HepG2 (cell line): ENCODE measurements around the gene PAK6. TPM values are rescaled to one million over a fixed set of nuclear protein-coding genes. Genes with fewer than 3 reads are reported as not detected.

Source experiments
- AGO2 ChIP-seq: fragments of 200-400 bp; formaldehyde crosslinking; optimal IDR thresholded peaks from 2 replicates; pipeline ENCODE3; 2017; ENCODE audit warnings: mild to moderate bottlenecking, low read depth, low read length, moderate library complexity
- ETS1 ChIP-seq: sonication (generic); formaldehyde crosslinking; IDR thresholded peaks from 2 replicates; pipeline ENCODE4 v1.4.0; 2020; ENCODE audit warnings: missing genetic modification reagents
- KAT7 ChIP-seq: IDR thresholded peaks from 2 replicates; pipeline ENCODE4 v1.6.1; 2018; ENCODE audit warnings: borderline replicate concordance, missing compliant biosample characterization
- LCORL ChIP-seq, 2 experiments: fragments of 450-650 bp in 1 of 2; sonication (generic) in 1 of 2; formaldehyde crosslinking in 1 of 2; IDR thresholded peaks; 2 replicates each; pipeline versions ENCODE4 v1.5.0 to v1.6.1; 2017 to 2020; ENCODE audit warnings: antibody characterized with exemption in 1 of 2, missing genetic modification reagents in 1 of 2
- MTF2 ChIP-seq: sonication (generic); formaldehyde crosslinking; IDR thresholded peaks from 2 replicates; pipeline ENCODE4 v1.5.0; 2020; ENCODE audit warnings: missing genetic modification reagents, borderline replicate concordance
- MXD4 ChIP-seq: IDR thresholded peaks from 2 replicates; pipeline ENCODE4 v1.6.1; 2016; ENCODE audit warnings: mild to moderate bottlenecking, missing biosample characterization, missing genetic modification reagents
- NFYB ChIP-seq: sonication (generic); formaldehyde crosslinking; IDR thresholded peaks from 2 replicates; pipeline ENCODE4 v1.4.0; 2020; ENCODE audit warnings: missing genetic modification reagents
- NFYC ChIP-seq: IDR thresholded peaks from 2 replicates; pipeline ENCODE4 v1.6.1; 2016; ENCODE audit warnings: missing genetic modification reagents, missing compliant biosample characterization
- PHF21A ChIP-seq: sonication (generic); formaldehyde crosslinking; IDR thresholded peaks from 2 replicates; pipeline ENCODE4 v1.5.0; 2020; ENCODE audit warnings: mild to moderate bottlenecking, missing genetic modification reagents
- RNF2 ChIP-seq: fragments of 450-650 bp; conservative IDR thresholded peaks from 2 replicates; pipeline ENCODE4 v1.6.1; 2016; ENCODE audit warnings: low read depth
- SP1 ChIP-seq, 2 experiments: fragments of 450-650 bp in 1 of 2; sonication (generic) in 1 of 2; formaldehyde crosslinking in 1 of 2; IDR thresholded peaks; 2 replicates each; pipeline versions ENCODE4 v1.4.0 to v1.6.1; 2016 to 2020; ENCODE audit warnings: missing genetic modification reagents in 1 of 2
- SP4 ChIP-seq: sonication (generic); formaldehyde crosslinking; IDR thresholded peaks from 2 replicates; pipeline ENCODE4 v1.8.1; 2023; ENCODE audit warnings: mild to moderate bottlenecking, missing genetic modification reagents
- TGIF2 ChIP-seq: IDR thresholded peaks from 2 replicates; pipeline ENCODE4 v1.6.1; 2016; ENCODE audit warnings: control low read depth, missing compliant biosample characterization
- THAP8 ChIP-seq: sonication (generic); formaldehyde crosslinking; IDR thresholded peaks from 2 replicates; pipeline ENCODE4 v1.5.1; 2020; ENCODE audit warnings: missing genetic modification reagents, mild to moderate bottlenecking, borderline replicate concordance
- ZBTB8A ChIP-seq: sonication (generic); formaldehyde crosslinking; IDR thresholded peaks from 2 replicates; pipeline ENCODE4 v1.4.0; 2020; ENCODE audit warnings: mild to moderate bottlenecking, low read depth, missing genetic modification reagents, borderline replicate concordance
- ZNF234 ChIP-seq: sonication (generic); formaldehyde crosslinking; conservative IDR thresholded peaks from 2 replicates; pipeline ENCODE4 v1.5.1; 2020; ENCODE audit warnings: mild to moderate bottlenecking, missing genetic modification reagents
- ZNF674 ChIP-seq: sonication (generic); formaldehyde crosslinking; IDR thresholded peaks from 2 replicates; pipeline ENCODE4 v1.5.0; 2020; ENCODE audit warnings: low read depth, mild to moderate bottlenecking, missing genetic modification reagents
- ZNF768 ChIP-seq: sonication (generic); formaldehyde crosslinking; IDR thresholded peaks from 2 replicates; pipeline ENCODE4 v1.4.0; 2020; ENCODE audit warnings: missing genetic modification reagents
- ZNF773 ChIP-seq: sonication (generic); formaldehyde crosslinking; IDR thresholded peaks from 2 replicates; pipeline ENCODE4 v1.4.0; 2020; ENCODE audit warnings: missing genetic modification reagents, borderline replicate concordance
- polyA plus RNA-seq, 8 experiments: library from polyadenylated mRNA; depleted of rRNA in 3 of 8; stranded (reverse) in 7 of 8; unstranded in 1 of 8; fragments of >200 nt; fragmentation: Illumina TruSeq in 4 of 8; extraction: Trizol in 4 of 8; gene quantifications; 2 replicates each; pipeline versions ENCODE4 v1.2.1 to v1.2.3, GENCODE V29; 2011 to 2016; ENCODE audit warnings: low read depth in 4 of 8, missing spikeins in 1 of 8, mixed read lengths in 1 of 8; ENCODE audit not compliant: insufficient read depth in 1 of 8
- total RNA-seq, 5 experiments: library from RNA; depleted of rRNA; stranded (reverse); fragments of >200 nt; fragmentation: Illumina TruSeq; extraction: Trizol; gene quantifications; 2 replicates each; pipeline ENCODE4 v1.2.3, GENCODE V29; 2016; ENCODE audit warnings: low read depth in 1 of 5
- TF ChIP-seq, protein P1 (sequence below): IDR thresholded peaks from 2 replicates; pipeline ENCODE4 v1.6.1; 2016
- TF ChIP-seq, protein P2 (sequence below): fragments of 450-650 bp; IDR thresholded peaks from 2 replicates; pipeline ENCODE4 v1.6.1; 2016
- TF ChIP-seq, protein P3 (sequence below): sonication (generic); formaldehyde crosslinking; IDR thresholded peaks from 2 replicates; pipeline ENCODE4 v1.5.0; 2020; ENCODE audit warnings: missing genetic modification reagents
- TF ChIP-seq, protein P4 (sequence below): IDR thresholded peaks from 2 replicates; pipeline ENCODE4 v1.6.1; 2016; ENCODE audit warnings: missing compliant biosample characterization, missing genetic modification reagents, borderline replicate concordance

PAK6 gene
- total and polyA plus RNA-seq, 2 of the 13 experiments (the other 11 are each of a cell fraction or from before 2014, with no cell fraction given) = 0.07 TPM; not detected in 1

DNA sequence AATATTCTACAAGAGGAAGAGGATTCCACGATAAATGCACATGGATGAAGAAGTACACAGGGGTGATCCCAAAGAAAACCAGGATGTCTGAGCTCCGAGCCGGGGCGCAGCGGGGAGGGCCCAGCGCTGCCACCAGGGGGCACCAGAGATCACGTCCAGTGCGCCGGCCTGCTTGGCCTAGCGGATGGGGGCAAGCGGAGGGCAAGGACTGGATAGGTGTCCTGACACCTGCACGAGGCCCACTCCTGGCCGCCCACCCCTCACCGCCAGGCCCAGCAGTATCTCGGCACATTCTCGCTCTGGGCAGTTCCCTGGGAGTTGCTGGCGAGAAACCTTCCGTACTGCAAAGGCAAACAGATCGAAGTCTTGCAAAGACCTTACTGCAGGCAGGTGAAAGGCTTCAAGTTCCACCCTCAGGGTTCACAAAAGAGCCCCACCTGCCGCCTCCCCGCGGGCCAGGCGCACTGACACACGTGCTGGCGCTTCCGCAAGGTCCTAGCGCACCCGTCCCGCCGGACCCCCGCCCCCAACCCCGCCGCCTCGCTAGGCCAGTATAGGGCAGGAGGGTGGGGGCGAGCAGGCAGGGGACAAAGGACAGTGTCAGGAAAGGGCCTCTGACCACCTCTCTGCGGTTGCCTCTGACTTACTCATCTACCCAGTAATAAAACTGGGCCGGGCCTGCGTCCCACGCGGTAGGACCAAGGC lies 40.7 kb downstream of the PAK6 start (continued):
- TF ChIP-seq NFYC (no peak), MTF2 (CRISPR knock-in tag) (no peak; the same call in 1 of the 2 replicates), LCORL (IDR thresholded peaks at IDR 0.05) (no peak), LCORL (CRISPR knock-in tag; IDR thresholded peaks at IDR 0.05) (no peak), SP4 (no peak), THAP8 (CRISPR knock-in tag) (no peak), NFYB (no peak), RNF2 (no peak; the same call in 1 of the 2 replicates), KAT7 (CRISPR knock-in tag) (no peak), ZNF768 (CRISPR knock-in tag) (peak; percentile 44; the same call in 1 of the 2 replicates), ZNF773 (CRISPR knock-in tag) (no peak), MXD4 (CRISPR knock-in tag) (peak; percentile 46; the same call in 1 of the 2 replicates), AGO2 (no peak), ZNF674 (CRISPR knock-in tag) (no peak), ETS1 (CRISPR knock-in tag) (no peak), TGIF2 (0 out of 2 replicates have a peak, but pooled peaks have one; percentile 30), PHF21A (CRISPR knock-in tag) (no peak), ZNF234 (CRISPR knock-in tag) (no peak), SP1 (IDR thresholded peaks at IDR 0.05) (no peak), SP1 (CRISPR knock-in tag; IDR thresholded peaks at IDR 0.05) (no peak), ZBTB8A (CRISPR knock-in tag) (no peak)
- TF ChIP-seq, protein P1, sequence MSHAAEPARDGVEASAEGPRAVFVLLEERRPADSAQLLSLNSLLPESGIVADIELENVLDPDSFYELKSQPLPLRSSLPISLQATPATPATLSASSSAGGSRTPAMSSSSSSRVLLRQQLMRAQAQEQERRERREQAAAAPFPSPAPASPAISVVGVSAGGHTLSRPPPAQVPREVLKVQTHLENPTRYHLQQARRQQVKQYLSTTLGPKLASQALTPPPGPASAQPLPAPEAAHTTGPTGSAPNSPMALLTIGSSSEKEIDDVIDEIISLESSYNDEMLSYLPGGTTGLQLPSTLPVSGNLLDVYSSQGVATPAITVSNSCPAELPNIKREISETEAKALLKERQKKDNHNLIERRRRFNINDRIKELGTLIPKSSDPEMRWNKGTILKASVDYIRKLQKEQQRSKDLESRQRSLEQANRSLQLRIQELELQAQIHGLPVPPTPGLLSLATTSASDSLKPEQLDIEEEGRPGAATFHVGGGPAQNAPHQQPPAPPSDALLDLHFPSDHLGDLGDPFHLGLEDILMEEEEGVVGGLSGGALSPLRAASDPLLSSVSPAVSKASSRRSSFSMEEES (CRISPR knock-in tag) = no peak
- TF ChIP-seq, protein P2, sequence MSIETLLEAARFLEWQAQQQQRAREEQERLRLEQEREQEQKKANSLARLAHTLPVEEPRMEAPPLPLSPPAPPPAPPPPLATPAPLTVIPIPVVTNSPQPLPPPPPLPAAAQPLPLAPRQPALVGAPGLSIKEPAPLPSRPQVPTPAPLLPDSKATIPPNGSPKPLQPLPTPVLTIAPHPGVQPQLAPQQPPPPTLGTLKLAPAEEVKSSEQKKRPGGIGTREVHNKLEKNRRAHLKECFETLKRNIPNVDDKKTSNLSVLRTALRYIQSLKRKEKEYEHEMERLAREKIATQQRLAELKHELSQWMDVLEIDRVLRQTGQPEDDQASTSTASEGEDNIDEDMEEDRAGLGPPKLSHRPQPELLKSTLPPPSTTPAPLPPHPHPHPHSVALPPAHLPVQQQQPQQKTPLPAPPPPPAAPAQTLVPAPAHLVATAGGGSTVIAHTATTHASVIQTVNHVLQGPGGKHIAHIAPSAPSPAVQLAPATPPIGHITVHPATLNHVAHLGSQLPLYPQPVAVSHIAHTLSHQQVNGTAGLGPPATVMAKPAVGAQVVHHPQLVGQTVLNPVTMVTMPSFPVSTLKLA = no peak
- TF ChIP-seq, protein P3, sequence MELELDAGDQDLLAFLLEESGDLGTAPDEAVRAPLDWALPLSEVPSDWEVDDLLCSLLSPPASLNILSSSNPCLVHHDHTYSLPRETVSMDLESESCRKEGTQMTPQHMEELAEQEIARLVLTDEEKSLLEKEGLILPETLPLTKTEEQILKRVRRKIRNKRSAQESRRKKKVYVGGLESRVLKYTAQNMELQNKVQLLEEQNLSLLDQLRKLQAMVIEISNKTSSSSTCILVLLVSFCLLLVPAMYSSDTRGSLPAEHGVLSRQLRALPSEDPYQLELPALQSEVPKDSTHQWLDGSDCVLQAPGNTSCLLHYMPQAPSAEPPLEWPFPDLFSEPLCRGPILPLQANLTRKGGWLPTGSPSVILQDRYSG (CRISPR knock-in tag) = no peak
- TF ChIP-seq, protein P4, sequence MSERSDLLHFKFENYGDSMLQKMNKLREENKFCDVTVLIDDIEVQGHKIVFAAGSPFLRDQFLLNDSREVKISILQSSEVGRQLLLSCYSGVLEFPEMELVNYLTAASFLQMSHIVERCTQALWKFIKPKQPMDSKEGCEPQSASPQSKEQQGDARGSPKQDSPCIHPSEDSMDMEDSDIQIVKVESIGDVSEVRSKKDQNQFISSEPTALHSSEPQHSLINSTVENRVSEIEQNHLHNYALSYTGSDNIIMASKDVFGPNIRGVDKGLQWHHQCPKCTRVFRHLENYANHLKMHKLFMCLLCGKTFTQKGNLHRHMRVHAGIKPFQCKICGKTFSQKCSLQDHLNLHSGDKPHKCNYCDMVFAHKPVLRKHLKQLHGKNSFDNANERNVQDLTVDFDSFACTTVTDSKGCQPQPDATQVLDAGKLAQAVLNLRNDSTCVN (CRISPR knock-in tag) = peak; percentile 51; the same call in 1 of the 2 replicates
